ENCODE data around the gene ERBB2.
"Not testable (repeated sequence)": the region's sequence is repeated elsewhere in the genome, so short reads cannot be mapped to it uniquely, and the experiment has no call there.

Gene ERBB2

DNA sequence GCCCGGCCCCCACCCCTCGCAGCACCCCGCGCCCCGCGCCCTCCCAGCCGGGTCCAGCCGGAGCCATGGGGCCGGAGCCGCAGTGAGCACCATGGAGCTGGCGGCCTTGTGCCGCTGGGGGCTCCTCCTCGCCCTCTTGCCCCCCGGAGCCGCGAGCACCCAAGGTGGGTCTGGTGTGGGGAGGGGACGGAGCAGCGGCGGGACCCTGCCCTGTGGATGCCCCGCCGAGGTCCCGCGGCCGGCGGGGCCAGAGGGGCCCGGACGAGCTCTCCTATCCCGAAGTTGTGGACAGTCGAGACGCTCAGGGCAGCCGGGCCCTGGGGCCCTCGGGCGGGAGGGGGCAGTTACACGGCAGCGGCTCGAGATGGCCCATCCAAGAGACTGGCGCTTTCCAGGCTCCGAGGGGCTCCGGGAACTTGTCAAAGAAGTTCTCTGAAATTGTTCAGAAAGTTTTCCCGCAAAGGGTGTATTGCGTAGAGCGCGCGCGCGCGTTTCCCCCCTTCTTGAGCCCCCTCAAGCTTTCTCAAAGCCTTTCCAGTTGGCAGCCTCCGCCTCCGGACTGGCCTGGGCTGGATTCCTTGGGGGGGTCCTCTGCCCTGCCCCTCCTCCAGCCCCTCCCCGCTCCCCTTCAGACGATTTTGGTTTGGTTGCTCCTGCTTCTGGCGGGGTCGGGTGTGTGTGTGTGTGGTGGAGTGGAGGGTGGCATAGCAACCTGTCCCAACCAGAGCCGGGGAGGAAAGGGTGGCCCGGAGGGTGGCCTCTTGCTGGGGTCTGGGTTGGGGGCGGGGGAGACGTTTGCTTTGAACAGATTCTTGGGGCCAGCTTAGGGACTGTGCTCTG lies 504 bp downstream of the ERBB2 start:
- no peak overlapping the region for H3K4me3 ChIP-seq (ENCODE audit: low read length)
- DNase-seq (ENCODE audit: low read depth, low spot score), result no peak

DNA sequence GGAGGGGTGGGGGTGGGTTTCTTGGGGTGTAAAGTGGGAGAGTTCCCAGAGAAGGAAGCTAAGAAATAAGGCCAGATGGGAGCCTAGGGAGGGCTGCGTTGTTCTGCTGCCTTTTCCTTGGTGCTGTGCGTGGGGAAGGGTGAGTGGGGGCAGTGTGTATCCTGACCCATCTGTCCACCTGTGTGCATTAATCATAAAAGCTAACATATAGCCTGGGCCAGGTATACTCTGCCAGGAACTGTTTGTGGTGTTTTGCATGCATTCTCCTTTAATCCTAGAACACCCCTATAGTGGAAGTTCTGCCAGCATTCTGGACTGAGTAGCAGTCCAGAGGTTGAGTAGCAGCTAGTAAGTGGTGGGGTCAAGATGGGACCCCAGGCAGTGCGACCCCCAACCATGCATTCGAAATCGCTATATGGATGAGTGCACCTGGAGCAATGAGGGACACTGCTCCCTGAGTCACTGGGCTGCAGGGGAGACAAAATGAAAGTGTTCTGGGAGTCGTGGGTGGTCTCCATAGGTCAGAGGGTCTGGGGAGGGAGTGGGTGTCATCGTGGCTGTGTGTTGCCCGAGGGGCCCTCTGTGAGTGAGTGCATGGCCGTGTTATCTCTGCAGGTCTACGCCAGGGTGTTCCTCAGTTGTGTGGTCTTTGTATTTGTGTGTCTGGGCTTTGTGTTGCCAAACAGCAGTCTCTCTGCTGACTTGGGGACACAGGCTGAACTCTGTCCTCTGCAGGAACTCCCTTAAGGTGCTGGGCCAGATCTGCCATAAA lies 1.3 kb downstream of the ERBB2 start:
- no peak overlapping the region for H3K4me3 ChIP-seq (ENCODE audit: low read length)
- no peak for DNase-seq (ENCODE audit: low read depth, low spot score)

DNA sequence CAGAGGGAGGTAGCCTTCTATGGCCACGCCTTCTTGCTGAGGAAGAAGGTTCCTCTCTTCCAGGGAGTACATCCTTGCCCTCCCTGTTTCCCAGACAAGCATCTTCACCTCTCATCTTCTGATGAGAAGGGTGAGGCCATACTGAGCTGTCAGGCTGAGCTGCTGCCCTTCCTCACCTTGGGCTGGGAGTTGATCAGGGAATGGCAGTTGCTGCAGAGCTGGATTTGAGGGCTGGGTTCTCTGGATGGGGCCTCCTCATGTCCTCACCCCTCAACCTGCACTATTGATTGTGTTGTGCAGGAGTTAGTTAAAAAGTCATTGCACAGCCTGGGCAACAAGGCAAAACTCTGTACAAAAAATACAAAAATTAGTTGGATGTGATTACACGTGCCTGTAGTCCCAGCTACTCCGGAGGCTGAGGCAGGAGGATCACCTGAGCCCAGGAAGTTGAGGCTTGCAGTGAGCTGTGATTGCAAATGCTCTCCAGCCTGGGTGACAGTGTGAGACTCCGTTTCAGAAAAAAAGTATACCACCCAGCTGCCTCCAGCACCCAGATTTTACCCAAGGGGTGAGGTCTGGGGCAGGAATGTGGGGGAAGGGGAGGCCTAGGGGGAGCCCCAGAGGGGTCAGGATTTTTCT lies 2.0 kb downstream of the ERBB2 start:
- no peak for DNase-seq (ENCODE audit: low read depth, low spot score)
- no peak overlapping the region for H3K4me3 ChIP-seq (ENCODE audit: low read length)

DNA sequence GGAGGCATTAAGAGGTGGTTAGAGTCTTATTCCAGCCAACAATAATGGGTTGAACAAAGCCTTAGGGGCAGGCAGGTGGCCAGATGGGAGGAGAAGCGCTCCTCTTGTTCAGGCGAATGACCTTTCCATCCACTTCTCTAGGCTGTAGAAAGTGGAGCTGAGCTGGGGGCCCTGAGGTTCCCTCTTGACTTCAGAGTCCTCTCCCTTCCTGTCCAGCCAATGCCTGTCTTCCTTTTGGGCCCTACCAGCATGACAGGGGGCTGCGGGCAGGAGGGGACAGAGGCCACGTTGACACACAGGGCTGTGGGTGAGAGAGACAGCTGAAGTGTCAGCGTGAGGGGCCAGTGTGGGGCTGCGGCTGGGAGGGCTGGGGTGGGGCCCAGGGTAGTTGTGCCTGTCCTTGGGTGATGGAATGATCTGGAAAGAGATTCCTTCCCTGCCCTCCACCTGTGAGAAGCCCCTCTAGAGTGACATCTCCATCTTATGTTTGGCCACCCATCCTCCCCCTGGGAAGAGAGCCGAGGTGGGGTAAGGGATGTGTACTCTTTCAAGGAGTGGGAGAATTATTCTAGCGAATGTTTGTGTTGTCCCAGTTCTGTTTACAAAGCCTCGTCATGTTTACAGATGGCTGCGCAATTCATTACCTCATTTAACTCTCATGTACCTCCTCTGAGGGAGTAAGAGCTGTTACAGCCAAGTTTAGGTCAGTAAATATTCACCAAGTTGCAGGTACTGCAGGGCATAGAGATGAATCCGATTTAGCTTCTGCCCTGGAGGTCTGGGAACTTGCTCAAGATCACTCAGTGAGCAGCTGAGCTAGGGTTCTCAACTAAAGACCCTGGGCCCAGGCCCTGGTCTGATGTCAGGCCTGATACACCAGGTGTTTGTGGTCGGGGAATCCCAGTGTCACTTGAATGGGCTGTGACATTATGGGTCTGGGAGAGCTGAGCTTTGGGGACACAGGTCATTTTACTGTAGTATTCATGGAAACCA lies 3.3 kb downstream of the ERBB2 start:
- no peak for DNase-seq (ENCODE audit: low read depth, low spot score)
- H3K4me3 ChIP-seq (ENCODE audit: low read length), result no peak overlapping the region

DNA sequence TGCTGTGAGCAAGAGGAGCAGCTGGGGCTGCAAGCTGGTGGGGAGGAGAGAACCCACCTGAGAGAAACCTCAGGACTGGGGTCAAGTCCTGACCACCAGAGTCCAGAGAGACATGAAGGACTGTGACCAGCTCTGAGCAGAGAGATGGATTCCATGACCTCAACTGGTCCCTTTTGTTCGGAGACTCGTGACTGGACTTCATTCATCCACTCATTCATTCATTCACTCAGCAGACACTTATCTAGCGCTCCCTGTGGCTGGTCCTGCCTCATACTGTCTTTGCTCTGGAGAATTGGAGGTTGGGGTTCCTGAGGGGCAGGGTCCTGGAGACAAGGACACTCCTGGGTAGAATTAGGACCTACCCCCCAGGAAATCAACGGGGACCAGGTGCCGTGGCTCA lies 4.0 kb downstream of the ERBB2 start:
- no peak overlapping the region for H3K4me3 ChIP-seq (ENCODE audit: low read length)
- no peak for DNase-seq (ENCODE audit: low read depth, low spot score)

DNA sequence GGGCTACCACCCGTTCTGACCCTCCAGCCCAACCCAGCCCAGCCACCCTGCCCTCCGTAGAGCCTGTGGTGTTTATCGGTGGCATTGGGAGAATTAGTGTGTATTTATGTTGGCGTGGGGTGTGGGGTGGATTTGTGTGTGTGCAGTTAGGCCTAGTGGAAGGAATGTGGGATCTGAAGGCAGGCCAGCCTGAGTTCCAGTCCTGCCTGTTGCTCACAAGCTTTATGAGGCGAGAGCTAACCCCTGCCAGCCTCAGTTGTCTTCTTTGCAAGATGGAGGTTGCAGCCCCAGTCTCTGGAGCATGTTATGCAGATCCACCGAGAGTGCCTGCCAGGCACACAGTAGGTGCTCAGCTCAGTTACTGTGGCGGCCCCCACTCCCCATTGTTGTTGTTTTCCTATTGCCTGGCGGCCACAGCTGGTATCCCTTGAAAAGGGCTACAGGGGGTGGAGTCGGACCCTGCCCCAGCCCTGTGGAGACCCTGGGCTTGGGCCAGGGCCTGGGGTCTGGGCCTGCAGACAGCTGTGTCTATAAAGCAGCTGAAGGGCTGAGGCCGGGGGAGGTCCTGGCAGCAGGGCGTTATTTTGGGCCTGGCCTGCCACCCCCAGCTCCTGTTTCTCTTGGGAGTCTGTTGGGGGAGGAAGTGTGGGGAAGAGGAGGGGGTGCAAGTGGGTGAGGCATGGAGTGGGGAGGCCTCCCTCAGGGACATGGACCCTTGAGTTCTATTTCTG lies 5.1 kb downstream of the ERBB2 start:
- H3K4me3 ChIP-seq (ENCODE audit: low read length), result no peak overlapping the region
- DNase-seq (ENCODE audit: low read depth, low spot score), result no peak

DNA sequence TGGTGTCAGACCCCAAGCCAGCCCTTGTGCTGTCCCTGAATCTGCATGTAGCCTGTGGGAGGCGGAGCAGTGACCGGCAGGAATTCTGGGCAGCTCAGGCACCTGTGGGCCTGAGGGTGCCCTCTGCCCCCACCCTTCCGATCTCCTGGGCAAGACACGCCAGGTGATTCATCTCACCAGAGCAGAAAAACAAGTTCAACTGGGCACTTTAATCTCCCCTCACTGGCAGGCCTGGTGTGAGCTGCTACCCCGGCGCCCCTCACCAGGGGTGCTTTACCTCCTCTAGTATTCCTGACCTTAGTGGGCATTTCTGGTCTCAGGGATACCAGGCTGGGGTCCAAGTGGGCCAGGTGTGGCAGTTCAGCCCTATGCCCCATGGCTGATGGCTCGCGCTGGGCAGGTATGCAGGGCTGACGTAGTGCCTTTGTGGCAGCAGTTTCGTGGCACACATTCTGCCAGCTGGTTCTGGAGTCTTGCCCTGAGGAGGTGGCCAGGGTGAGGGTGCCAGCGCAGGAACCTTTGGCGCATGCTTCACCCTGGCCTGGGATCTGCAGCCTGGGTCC lies 6.0 kb downstream of the ERBB2 start:
- DNase-seq (ENCODE audit: low read depth, low spot score), result no peak
- H3K4me3 ChIP-seq (ENCODE audit: low read length), result no peak overlapping the region

DNA sequence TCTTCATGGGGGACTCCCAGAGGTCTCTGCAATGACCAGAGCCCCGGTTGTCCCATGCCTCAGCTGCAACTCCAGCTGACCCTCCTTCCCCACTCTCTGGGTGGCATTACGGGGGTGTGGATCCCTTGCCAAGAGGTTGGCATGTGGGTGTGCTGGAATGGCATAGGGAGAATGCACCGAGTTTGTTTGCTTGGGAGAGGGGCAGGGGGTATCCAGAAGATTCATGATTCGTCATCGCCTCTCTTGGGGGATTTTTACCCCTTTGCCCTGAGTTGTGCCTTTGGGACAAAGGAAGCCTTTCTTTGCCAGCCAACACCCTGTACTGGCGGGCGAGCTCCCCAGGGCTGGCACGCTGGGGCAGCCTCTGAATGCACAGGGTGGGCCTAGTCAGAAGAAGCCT lies 6.5 kb downstream of the ERBB2 start:
- no peak overlapping the region for H3K4me3 ChIP-seq (ENCODE audit: low read length)
- DNase-seq (ENCODE audit: low read depth, low spot score), result no peak

DNA sequence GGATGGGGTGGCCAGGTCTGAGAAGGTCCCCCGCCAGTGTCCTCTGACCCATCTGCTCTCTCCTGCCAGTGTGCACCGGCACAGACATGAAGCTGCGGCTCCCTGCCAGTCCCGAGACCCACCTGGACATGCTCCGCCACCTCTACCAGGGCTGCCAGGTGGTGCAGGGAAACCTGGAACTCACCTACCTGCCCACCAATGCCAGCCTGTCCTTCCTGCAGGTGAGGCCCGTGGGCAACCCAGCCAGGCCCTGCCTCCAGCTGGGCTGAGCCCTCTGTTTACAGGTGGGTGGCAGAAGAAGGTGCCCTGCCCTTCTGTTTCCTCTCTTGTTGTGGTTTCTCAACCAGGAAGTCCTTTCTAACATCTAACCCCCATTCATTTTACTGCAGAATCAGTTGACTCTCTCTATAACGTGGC lies 7.1 kb downstream of the ERBB2 start:
- DNase-seq (ENCODE audit: low read depth, low spot score), result peak; percentile 37
- H3K4me3 ChIP-seq (ENCODE audit: low read length), result no peak overlapping the region

DNA sequence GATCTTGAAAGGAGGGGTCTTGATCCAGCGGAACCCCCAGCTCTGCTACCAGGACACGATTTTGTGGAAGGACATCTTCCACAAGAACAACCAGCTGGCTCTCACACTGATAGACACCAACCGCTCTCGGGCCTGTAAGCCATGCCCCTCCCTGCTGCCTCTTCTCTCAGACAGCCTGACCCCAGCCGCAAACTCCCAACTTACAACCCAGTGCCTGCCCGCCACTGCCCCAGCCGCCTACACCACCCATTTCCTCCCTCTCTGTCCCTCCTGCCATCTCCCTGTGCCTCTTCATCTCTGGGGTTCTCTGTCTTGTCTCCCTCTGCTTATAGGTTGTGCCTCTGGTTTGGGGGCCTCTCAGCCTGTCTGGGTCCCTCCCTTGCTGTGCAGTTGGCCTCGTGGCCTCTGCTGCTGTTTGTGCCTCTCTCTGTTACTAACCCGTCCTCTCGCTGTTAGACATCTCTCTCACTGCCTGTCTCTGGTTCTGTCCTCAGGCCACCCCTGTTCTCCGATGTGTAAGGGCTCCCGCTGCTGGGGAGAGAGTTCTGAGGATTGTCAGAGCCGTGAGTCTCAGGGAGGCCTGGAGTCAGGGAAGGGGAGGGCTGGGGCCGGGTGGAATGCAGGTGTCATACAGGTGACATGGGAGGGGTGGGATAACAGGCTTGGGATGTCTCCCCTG lies 9.6 kb downstream of the ERBB2 start:
- no peak for DNase-seq (ENCODE audit: low read depth, low spot score)
- no peak overlapping the region for H3K4me3 ChIP-seq (ENCODE audit: low read length)

DNA sequence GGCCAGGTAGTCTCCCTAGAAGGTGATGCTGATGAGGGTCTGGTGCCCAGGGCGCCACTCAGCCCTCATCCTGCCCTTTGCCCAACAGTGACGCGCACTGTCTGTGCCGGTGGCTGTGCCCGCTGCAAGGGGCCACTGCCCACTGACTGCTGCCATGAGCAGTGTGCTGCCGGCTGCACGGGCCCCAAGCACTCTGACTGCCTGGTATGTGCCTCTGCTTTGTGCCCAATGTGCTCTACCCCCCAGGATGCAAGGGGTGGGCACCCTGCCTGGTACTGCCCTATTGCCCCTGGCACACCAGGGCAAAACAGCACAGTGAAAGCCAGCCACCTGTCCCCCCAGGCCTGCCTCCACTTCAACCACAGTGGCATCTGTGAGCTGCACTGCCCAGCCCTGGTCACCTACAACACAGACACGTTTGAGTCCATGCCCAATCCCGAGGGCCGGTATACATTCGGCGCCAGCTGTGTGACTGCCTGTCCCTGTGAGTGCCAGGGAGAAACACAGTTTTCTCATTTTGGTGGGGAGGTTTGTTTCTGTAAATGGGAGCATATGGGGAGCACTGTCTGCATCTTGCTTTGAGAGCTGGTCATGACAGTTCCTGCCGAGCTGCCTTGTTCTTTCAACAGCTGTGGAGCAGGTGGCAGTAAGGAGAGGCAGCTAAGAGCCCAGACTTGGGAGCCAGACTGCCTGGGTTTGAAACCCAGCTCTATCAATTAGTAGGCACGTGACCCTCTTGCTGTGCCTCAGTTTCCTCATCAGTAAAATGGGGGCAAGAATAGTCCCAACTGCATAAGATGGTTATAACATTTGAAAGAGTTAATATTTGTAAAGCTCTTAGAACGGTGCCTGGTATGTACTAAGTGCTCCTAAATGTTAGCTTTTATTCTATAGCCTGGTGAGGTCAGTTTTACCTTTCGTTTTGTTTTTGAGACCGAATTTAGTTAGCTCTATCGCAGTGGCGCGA lies 10.4 kb downstream of the ERBB2 start:
- no peak overlapping the region for H3K4me3 ChIP-seq (ENCODE audit: low read length)
- no peak for DNase-seq (ENCODE audit: low read depth, low spot score)

DNA sequence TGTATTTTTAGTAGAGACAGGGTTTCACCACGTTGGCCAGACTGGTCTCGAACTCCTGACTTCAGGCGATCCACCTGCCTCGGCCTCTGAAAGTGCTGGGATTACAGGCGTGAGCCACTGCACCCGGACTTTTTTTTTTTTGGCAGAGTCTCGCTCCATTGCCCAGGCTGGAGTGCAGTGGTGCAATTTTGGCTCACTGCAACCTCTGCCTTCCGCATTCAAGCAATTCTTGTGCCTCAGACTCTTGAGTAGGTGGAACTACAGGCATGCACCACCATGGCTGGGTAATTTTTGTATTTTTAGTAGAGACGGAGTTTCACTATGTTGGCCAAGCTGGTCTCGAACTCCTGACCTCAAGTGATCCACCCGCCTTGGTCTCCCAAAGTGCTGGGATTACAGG lies 11.2 kb downstream of the ERBB2 start:
- not testable (repeated sequence) for H3K4me3 ChIP-seq (ENCODE audit: low read length); DNase-seq (ENCODE audit: low read depth, low spot score)

DNA sequence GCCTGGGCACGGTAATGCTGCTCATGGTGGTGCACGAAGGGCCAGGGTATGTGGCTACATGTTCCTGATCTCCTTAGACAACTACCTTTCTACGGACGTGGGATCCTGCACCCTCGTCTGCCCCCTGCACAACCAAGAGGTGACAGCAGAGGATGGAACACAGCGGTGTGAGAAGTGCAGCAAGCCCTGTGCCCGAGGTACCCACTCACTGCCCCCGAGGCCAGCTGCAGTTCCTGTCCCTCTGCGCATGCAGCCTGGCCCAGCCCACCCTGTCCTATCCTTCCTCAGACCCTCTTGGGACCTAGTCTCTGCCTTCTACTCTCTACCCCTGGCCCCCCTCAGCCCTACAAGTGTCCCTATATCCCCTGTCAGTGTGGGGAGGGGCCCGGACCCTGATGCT lies 12.0 kb downstream of the ERBB2 start:
- no peak for DNase-seq (ENCODE audit: low read depth, low spot score)
- H3K4me3 ChIP-seq (ENCODE audit: low read length), result no peak overlapping the region

DNA sequence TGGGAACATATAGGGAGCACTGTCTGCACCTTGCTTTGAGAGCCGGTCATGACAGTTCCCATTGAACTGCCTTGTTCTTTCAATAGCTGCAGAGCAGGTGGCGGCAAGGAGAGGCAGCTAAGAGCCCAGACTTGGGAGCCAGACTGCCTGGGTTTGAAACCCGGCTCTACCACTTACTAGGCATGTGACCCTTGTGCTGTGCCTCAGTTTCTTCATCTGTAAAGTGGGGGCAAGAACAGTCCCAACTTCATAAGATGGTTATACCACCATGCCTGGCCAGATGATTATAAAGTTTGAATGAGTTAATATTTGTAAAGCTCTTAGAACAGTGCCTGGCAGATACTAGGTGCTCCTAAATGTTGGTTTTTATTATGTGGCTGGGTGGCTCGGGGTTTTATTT lies 14.4 kb downstream of the ERBB2 start:
- H3K4me3 ChIP-seq (ENCODE audit: low read length), result no peak overlapping the region
- DNase-seq (ENCODE audit: low read depth, low spot score), result no peak

DNA sequence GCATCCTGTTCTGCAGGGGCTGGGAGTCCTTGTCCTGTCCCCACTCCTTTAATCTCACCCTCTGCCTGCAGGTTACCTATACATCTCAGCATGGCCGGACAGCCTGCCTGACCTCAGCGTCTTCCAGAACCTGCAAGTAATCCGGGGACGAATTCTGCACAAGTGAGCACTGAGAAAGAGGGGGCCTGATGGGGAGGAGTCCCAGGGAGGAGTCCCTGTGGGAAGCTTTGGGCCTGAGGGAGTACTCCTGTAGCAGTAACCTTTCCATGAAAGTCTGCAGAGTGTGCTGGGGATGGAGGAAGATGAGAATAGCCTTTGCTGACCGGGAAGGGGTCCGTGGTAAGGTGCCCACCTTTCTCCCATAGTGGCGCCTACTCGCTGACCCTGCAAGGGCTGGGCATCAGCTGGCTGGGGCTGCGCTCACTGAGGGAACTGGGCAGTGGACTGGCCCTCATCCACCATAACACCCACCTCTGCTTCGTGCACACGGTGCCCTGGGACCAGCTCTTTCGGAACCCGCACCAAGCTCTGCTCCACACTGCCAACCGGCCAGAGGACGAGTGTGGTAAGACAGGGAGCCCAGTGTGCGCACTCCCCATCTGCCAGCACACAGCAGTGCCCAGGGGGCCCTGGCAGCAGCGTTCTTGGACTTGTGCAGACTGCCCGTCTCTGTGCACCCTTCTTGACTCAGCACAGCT lies 15.7 kb downstream of the ERBB2 start:
- no peak overlapping the region for H3K4me3 ChIP-seq (ENCODE audit: low read length)

More for the DNA sequence above, 15.7 kb downstream of the ERBB2 start:
- DNase-seq (ENCODE audit: low read depth, low spot score), result no peak
